Endodermal cell (in vitro differentiated cells): ENCODE data around the gene ALS2CL. TPM values are rescaled to one million over a fixed set of nuclear protein-coding genes. Genes with fewer than 3 reads are reported as not detected.

ENCODE experiments used
- DNase-seq: peaks from one replicate; pipeline ENCODE4 v3.0.0-alpha.2; 2017
- H3K27ac ChIP-seq: 2 replicates; pipeline ENCODE4 v1.5.1; 2013; ENCODE audit warnings: mild to moderate bottlenecking, low read depth, low read length, moderate library complexity
- H3K27me3 ChIP-seq: 2 replicates; pipeline ENCODE4 v1.6.1; 2013; ENCODE audit warnings: mild to moderate bottlenecking, low read length, moderate library complexity; ENCODE audit not compliant: insufficient read depth, control insufficient read depth, poor library complexity, severe bottlenecking
- H3K36me3 ChIP-seq: 2 replicates; pipeline ENCODE4 v1.7.0; 2013; ENCODE audit warnings: mild to moderate bottlenecking, low read length, moderate library complexity; ENCODE audit not compliant: control insufficient read depth, insufficient read depth
- H3K4me1 ChIP-seq: one replicate; pipeline ENCODE4 v1.7.0; 2013; ENCODE audit warnings: low read length; ENCODE audit not compliant: control insufficient read depth, insufficient read depth
- H3K4me3 ChIP-seq: 2 replicates; pipeline ENCODE4 v1.5.1; 2013; ENCODE audit warnings: mild to moderate bottlenecking, low read length, moderate library complexity
- H3K9ac ChIP-seq: 2 replicates; pipeline ENCODE4 v1.6.1; 2013; ENCODE audit warnings: mild to moderate bottlenecking, low read length, moderate library complexity; ENCODE audit not compliant: poor library complexity, severe bottlenecking; ENCODE audit errors: extremely low read depth
- H3K9me3 ChIP-seq: 2 replicates; pipeline ENCODE4 v1.6.1; 2013; ENCODE audit warnings: mild to moderate bottlenecking, low read length, moderate library complexity; ENCODE audit not compliant: control insufficient read depth
- H3K27ac Mint-ChIP-seq: 2 replicates; pipeline ENCODE4 v1.8.0; 2020; ENCODE audit warnings: mixed read lengths
- H3K27me3 Mint-ChIP-seq: 2 replicates; pipeline ENCODE4 v1.8.0; 2021; ENCODE audit warnings: mild to moderate bottlenecking, mixed read lengths; ENCODE audit not compliant: insufficient read depth
- H3K36me3 Mint-ChIP-seq: 2 replicates; pipeline ENCODE4 v1.8.0; 2020; ENCODE audit warnings: low read depth, mixed read lengths
- H3K4me1 Mint-ChIP-seq: 2 replicates; pipeline ENCODE4 v1.8.0; 2020; ENCODE audit warnings: mixed read lengths
- H3K4me3 Mint-ChIP-seq: 2 replicates; pipeline ENCODE4 v1.8.0; 2020; ENCODE audit warnings: mild to moderate bottlenecking, moderate library complexity, mixed read lengths
- H3K9me3 Mint-ChIP-seq: 2 replicates; pipeline ENCODE4 v1.8.0; 2020; ENCODE audit warnings: mild to moderate bottlenecking, mixed read lengths
- WGBS, 2 experiments: methylation state at CpG; one replicate each; pipeline versions ENCODE4 v1.1.5 to v1.1.7; 2013; ENCODE audit warnings: missing lambda C conversion rate in 2 of 2, mixed read lengths in 1 of 2; ENCODE audit not compliant: insufficient coverage in 1 of 2, insufficient read length in 1 of 2; 5-methylcytosine and 5-hydroxymethylcytosine counted together
- total RNA-seq, 2 donors: library from RNA; stranded (reverse); fragmentation: NEBNext Ultra II Directional in 1 of 2; extraction: Animal tissue kit (Norgen Biotek cat#: 25700) in 1 of 2; gene quantifications; 2 replicates in 1 of 2; 3 replicates in 1 of 2; pipeline ENCODE4 v1.2.1, GENCODE V29; 2021
- TF ChIP-seq, protein P1 (sequence below): fragments of 200-600 bp; sonication (generic); conservative IDR thresholded peaks from 2 replicates; pipeline ENCODE4 v1.5.0; 2021; ENCODE audit warnings: antibody characterized with exemption, mild to moderate bottlenecking

The ALS2CL gene
- total RNA-seq, 2 donors from 2014 or later: 8.9 to 20.8 TPM

DNA sequence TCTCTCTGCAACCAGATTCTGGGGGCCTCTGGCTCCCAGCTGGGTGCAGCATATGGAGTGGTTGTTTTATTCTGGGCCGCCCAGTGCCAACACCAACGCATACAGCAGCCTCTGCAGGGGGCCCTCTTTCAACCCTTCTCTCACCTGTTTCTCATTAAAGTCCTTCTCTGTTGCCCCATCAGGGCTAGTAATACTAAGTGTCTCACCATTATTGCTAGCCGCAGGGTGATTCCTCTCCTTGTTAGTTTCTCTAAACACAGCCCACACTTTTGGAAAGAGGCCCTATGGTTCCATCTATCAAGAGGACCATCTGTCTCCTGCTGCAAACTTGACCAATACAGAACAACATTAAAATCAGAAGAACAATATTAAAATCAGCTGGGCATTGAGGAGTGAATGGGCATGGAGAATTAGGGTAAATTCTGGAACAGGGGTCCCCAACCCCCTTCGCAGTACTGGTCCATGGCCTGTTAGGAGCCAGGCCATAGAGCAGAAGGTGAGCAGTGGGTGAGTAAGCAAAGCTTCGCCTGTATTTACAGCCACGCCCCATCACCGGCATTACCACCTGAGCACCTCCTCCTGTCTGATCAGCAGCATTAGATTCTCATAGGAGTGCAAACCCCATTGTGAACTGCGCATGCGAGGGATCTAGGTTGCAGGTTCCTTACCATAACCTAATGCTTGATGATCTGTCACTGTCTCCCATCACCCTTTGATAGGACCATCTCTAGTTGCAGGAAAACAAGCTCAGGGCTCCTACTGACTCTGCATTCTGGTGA is 36.5 kb downstream of the ALS2CL start:
- Histone ChIP-seq H3K36me3 (no peaks in the 10 kb centered on the region), H3K27me3 (no peaks in the 10 kb centered on the region), H3K9ac (no peak overlapping the region), H3K4me1 (peaks cover 6% of the 10 kb centered on the region), H3K9me3 (peaks cover 8% of the 10 kb centered on the region), H3K27ac (no peak overlapping the region), H3K4me3 (no peak overlapping the region)
- Mint-ChIP-seq H3K36me3 (no peaks in the 10 kb centered on the region), H3K4me1 (peaks cover 35% of the 10 kb centered on the region), H3K27me3 (peaks cover 2% of the 10 kb centered on the region), H3K4me3 (no peak overlapping the region), H3K9me3 (peaks cover 9% of the 10 kb centered on the region), H3K27ac (no peak overlapping the region)
- WGBS, 2 experiments: 83% methylated on average over 4 to 9 of the region's 9 CpGs
- no peak for DNase-seq
- TF ChIP-seq, protein P1, sequence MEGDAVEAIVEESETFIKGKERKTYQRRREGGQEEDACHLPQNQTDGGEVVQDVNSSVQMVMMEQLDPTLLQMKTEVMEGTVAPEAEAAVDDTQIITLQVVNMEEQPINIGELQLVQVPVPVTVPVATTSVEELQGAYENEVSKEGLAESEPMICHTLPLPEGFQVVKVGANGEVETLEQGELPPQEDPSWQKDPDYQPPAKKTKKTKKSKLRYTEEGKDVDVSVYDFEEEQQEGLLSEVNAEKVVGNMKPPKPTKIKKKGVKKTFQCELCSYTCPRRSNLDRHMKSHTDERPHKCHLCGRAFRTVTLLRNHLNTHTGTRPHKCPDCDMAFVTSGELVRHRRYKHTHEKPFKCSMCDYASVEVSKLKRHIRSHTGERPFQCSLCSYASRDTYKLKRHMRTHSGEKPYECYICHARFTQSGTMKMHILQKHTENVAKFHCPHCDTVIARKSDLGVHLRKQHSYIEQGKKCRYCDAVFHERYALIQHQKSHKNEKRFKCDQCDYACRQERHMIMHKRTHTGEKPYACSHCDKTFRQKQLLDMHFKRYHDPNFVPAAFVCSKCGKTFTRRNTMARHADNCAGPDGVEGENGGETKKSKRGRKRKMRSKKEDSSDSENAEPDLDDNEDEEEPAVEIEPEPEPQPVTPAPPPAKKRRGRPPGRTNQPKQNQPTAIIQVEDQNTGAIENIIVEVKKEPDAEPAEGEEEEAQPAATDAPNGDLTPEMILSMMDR: no peak

DNA sequence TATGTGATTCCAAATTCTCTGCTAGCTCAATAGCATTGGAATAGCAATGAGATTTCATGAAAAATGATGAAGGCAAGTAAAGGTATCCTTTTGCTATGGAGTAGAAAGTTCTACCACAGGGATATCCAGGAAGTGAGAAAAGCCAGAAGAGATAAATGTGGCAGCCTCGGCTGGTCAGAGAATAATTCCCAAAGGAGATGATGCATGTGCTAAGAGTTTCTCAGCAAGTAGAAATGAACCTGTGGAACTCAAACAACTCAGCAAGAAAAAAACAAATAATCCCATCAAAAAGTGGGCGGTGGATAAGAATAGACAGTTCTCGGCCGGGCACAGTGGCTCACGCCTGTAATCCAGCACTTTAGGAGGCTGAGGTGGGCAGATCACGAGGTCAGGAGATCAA is 38.2 kb downstream of the ALS2CL start:
- 93 to 96% methylated on average over 4 to 6 of the region's 6 CpGs for WGBS, 2 experiments
- Histone ChIP-seq H3K9me3 (peaks cover 11% of the 10 kb centered on the region), H3K4me1 (peaks cover 4% of the 10 kb centered on the region), H3K27me3 (no peaks in the 10 kb centered on the region), H3K27ac (no peak overlapping the region), H3K9ac (no peak overlapping the region), H3K4me3 (no peak overlapping the region), H3K36me3 (no peaks in the 10 kb centered on the region)
- Mint-ChIP-seq H3K4me3 (no peak overlapping the region), H3K4me1 (peaks cover 18% of the 10 kb centered on the region), H3K9me3 (peaks cover 17% of the 10 kb centered on the region), H3K27ac (no peak overlapping the region), H3K27me3 (peaks cover under 1% of the 10 kb centered on the region), H3K36me3 (no peaks in the 10 kb centered on the region)
- TF ChIP-seq, protein P1: no peak
- no peak for DNase-seq

DNA sequence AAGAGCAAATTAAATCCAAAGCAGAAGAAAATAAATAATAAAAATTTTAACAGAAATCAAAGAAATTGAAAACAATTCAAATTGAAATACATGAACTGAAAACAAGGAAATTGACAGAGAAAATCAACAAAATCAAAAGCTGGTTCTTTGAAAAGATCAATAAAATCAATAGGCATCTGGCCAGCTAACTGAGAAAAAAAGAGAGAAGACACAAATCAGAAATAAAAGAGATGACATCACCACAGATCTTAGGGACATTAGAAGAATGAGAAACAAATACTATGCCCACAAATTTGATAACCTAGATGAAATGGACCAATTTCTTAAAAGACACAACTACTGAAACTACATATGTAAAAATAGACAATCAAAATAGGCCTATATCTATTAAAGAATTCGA is 42.4 kb downstream of the ALS2CL start:
- Mint-ChIP-seq H3K4me1 (no peaks in the 10 kb centered on the region), H3K4me3 (no peak overlapping the region), H3K36me3 (no peaks in the 10 kb centered on the region), H3K27me3 (no peaks in the 10 kb centered on the region), H3K9me3 (peaks cover 17% of the 10 kb centered on the region), H3K27ac (no peak overlapping the region)
- Histone ChIP-seq H3K4me1 (no peaks in the 10 kb centered on the region), H3K27me3 (no peaks in the 10 kb centered on the region), H3K9me3 (peaks cover 11% of the 10 kb centered on the region), H3K9ac (no peak overlapping the region), H3K4me3 (no peak overlapping the region), H3K27ac (no peak overlapping the region), H3K36me3 (no peaks in the 10 kb centered on the region)
- no peak for DNase-seq
- 88% methylated on average over 1 of the region's 1 CpG; no CpG with 5 or more reads in 1 of the 2 experiments for WGBS, 2 experiments
- TF ChIP-seq, protein P1: no peak
